MM.1S (cell line): Measurements from ENCODE around the gene EIF4G1.

Experiments used
- DNase-seq: peaks from one replicate; pipeline ENCODE4 v3.0.0-alpha.2; 2015
- H2AFZ ChIP-seq: fragments of 300-600 bp; sonication (generic); 2 replicates; pipeline ENCODE4 v1.6.0; 2016; ENCODE audit warnings: antibody characterized with exemption, low read length
- H3F3A ChIP-seq: fragments of 300-600 bp; sonication (generic); 2 replicates; pipeline ENCODE4 v1.6.1; 2016; ENCODE audit warnings: mild to moderate bottlenecking, antibody characterized with exemption, low read length, moderate library complexity, mixed read lengths; ENCODE audit not compliant: insufficient read depth
- H3K27ac ChIP-seq: fragments of 300-600 bp; sonication (generic); 2 replicates; pipeline ENCODE4 v1.5.1; 2016; ENCODE audit warnings: mild to moderate bottlenecking, low read length
- H3K27me3 ChIP-seq: fragments of 300-600 bp; sonication (generic); replicated peaks from 2 replicates; pipeline ENCODE4 v1.6.0; 2016; ENCODE audit warnings: low read length; ENCODE audit not compliant: insufficient read depth
- H3K36me3 ChIP-seq: fragments of 300-600 bp; sonication (generic); replicated peaks from 2 replicates; pipeline ENCODE4 v1.6.1; 2016; ENCODE audit warnings: mild to moderate bottlenecking, low read length, mixed read lengths; ENCODE audit not compliant: insufficient read depth
- H3K4me1 ChIP-seq: fragments of 300-600 bp; sonication (generic); 2 replicates; pipeline ENCODE4 v1.6.1; 2016; ENCODE audit warnings: low read length, mixed read lengths
- H3K4me2 ChIP-seq: fragments of 300-600 bp; sonication (generic); 2 replicates; pipeline ENCODE4 v1.6.0; 2016; ENCODE audit warnings: low read depth, low read length
- H3K4me3 ChIP-seq: fragments of 300-600 bp; sonication (generic); 2 replicates; pipeline ENCODE4 v1.5.1; 2016; ENCODE audit warnings: low read length, mixed read lengths
- H3K79me2 ChIP-seq: fragments of 300-600 bp; sonication (generic); 2 replicates; pipeline ENCODE4 v1.6.1; 2016; ENCODE audit warnings: mixed run types, low read length, mixed read lengths
- H3K9ac ChIP-seq: fragments of 300-600 bp; sonication (generic); 2 replicates; pipeline ENCODE4 v1.6.1; 2016; ENCODE audit warnings: low read length, mixed read lengths
- H3K9me2 ChIP-seq: fragments of 300-600 bp; sonication (generic); replicated peaks from 2 replicates; pipeline ENCODE4 v1.6.1; 2016; ENCODE audit warnings: mild to moderate bottlenecking, low read length, mixed read lengths; ENCODE audit not compliant: insufficient read depth
- H3K9me3 ChIP-seq: fragments of 300-600 bp; sonication (generic); replicated peaks from 2 replicates; pipeline ENCODE4 v1.6.1; 2016; ENCODE audit warnings: mild to moderate bottlenecking, low read length, mixed read lengths; ENCODE audit not compliant: insufficient read depth
- H4K20me1 ChIP-seq: fragments of 300-600 bp; sonication (generic); 2 replicates; pipeline ENCODE4 v1.6.1; 2016; ENCODE audit warnings: mild to moderate bottlenecking, low read length, moderate library complexity, mixed read lengths; ENCODE audit not compliant: insufficient read depth
- CTCF ChIP-seq: fragments of 300-600 bp; sonication (generic); IDR thresholded peaks from 2 replicates; pipeline ENCODE4 v1.5.1; 2016; ENCODE audit warnings: antibody characterized with exemption, low read length, mixed read lengths
- EZH2 ChIP-seq: fragments of 300-600 bp; sonication (generic); optimal IDR thresholded peaks from 2 replicates; pipeline ENCODE3; 2017; ENCODE audit warnings: low read depth, mild to moderate bottlenecking, antibody characterized with exemption, low read length, mixed read lengths
- EZH2phosphoT487 ChIP-seq: fragments of 300-600 bp; sonication (generic); IDR thresholded peaks from 2 replicates; pipeline ENCODE4 v1.6.1; 2018; ENCODE audit warnings: antibody characterized with exemption, low read length

Gene EIF4G1

DNA sequence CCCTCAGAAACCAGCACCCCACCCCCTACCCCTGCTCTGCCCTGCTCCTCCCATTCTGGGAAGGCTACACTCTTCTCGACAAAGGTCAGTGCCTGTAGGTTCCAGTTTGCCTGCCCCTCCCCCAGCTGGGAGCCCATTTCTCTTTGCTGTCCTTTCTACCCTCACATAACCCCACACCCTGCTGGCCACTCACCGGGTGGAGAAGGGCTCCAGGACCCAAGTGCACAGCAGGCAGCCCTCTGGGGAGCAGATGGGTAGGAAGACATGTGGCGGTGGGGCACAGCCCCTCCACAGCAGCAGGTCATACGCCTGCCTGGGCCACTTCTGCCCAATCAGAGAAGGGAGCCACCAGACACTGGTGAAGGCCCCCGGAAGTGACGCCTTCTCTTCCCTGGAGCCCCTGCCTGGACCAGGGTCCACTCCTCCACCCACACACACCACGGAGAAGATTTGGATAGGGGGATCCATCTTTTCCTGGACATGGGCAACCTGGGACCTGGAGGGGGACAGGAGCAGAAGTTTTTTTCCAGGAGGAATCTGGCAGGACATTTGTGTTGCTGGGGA is 63.6 kb downstream of the EIF4G1 start, which contains the start of gene THPO:
TSS of gene THPO (minus strand) at position 326 of the 564 bp plus-strand sequence. CDS start 1,948 bp downstream, outside the sequence.
- Histone ChIP-seq H3K4me3 (no peak within 1 kb of the TSS), H3F3A (no peaks in the 10 kb centered on the region), H3K36me3 (no peaks in the 10 kb centered on the region), H2AFZ (no peak within 1 kb of the TSS), H3K4me2 (no peak within 1 kb of the TSS), H3K27me3 (peaks cover 76% of the 10 kb centered on the region), H4K20me1 (no peaks in the 10 kb centered on the region), H3K9me2 (no peaks in the 10 kb centered on the region), H3K4me1 (peaks cover 5% of the 10 kb centered on the region; the same call in 1 of the 2 replicates), H3K27ac (no peak within 1 kb of the TSS), H3K9ac (no peak within 1 kb of the TSS), H3K79me2 (no peaks in the 10 kb centered on the region), H3K9me3 (no peaks in the 10 kb centered on the region)
- TF ChIP-seq CTCF, result no peak
- no peak for TF ChIP-seq EZH2phosphoT487
- TF ChIP-seq EZH2, result no peak
- no peak for DNase-seq

DNA sequence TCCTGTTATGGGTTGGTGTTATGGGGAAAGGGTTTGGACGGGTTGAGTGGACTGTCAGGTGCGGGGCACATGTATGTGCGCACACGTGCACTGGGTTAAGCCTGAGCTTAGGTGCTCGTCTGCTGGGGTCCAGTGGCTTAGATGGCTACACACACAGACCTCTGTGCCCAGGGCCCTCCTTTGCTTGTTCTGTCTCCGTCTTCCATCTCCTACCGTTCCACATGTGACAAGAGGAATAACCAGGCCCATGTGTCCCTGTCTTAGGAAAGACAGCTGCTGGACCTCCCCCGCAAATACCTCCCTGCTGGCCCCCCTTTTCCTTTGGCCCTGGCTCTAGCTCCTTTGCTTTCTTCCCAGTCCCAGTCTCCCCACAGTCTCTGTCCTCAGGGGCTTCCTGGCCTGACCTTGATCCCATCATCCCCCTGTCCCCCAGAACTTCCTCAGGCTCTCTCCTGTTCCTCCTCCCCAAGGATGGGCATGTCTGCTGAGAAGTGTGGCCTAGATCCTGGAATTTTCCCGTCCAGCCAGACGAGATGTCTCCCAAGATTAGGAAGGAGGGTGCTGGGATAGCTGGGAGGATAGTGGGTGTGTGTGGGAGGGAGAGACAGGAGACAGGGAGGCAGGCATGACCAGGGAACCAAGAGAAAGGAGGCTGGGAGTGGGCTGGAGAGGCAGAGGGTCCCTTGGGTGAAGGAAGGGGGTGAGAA is 64.4 kb downstream of the EIF4G1 start:
- H3K36me3 ChIP-seq, result no peaks in the 10 kb centered on the region
- H3K4me1 ChIP-seq, result peaks cover 5% of the 10 kb centered on the region; the same call in 1 of the 2 replicates
- H3K9me3 ChIP-seq, result no peaks in the 10 kb centered on the region
- H3K79me2 ChIP-seq, result no peaks in the 10 kb centered on the region
- no peaks in the 10 kb centered on the region for H4K20me1 ChIP-seq
- H3K9me2 ChIP-seq, result no peaks in the 10 kb centered on the region
- no peak overlapping the region for H3K27ac ChIP-seq
- no peak overlapping the region for H3K4me2 ChIP-seq
- TF ChIP-seq CTCF, result no peak
- no peak for TF ChIP-seq EZH2
- no peak for TF ChIP-seq EZH2phosphoT487
- H2AFZ ChIP-seq, result no peak overlapping the region
- no peak overlapping the region for H3K4me3 ChIP-seq
- peaks cover 76% of the 10 kb centered on the region for H3K27me3 ChIP-seq
- no peak for DNase-seq
- H3K9ac ChIP-seq, result no peak overlapping the region
- no peaks in the 10 kb centered on the region for H3F3A ChIP-seq

DNA sequence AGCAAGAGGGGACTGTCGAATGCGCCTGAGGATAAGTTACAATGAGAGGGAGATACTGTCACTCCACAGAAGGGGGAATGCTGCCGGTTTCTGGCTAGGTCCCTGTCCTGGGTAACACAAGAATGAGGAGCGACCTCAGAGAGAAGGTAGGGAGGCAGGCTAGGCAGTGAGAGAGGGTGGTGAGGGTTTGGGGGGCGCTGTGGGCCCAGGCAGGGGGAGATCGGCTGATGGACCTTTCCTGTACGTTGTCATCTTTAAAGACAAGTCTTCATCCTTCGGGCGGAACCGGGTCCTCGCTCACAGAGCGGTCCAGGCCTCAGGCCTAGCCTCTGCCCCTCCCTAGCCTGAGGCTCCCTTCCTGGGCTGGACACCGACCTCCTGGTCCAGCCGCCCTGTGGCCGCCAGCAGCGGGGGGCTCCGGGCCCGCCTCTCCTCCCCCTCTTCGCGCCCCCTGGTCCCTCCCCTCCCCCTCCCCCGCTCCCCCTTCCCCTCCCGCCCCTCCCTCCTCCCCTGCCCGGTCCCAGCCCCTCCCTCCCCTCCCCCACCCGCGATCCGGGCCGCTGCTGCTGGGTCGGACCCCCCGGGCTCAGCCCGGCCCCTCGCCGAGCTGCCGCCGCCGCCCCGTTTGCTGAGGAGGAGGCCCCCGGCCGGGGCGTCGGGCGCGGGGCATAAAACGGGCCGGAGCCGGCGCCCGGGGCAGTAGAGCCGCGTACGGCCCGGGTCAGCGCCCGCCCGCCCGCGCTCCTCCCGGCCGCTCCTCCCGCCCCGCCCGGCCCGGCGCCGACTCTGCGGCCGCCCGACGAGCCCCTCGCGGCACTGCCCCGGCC is 65.2 kb downstream of the EIF4G1 start, which contains the start of gene CHRD:
TSS of gene CHRD (plus strand) at position 697 of the 827 bp plus-strand sequence. CDS start 265 bp downstream, outside the sequence.
- no peaks in the 10 kb centered on the region for H3K9me2 ChIP-seq
- DNase-seq, result no peak
- peaks cover 71% of the 10 kb centered on the region for H3K27me3 ChIP-seq
- H3K9ac ChIP-seq, result no peak within 1 kb of the TSS
- TF ChIP-seq EZH2phosphoT487 (no peak), EZH2 (no peak), CTCF (no peak)
- H3K79me2 ChIP-seq, result no peaks in the 10 kb centered on the region
- H3F3A ChIP-seq, result no peaks in the 10 kb centered on the region
- H3K36me3 ChIP-seq, result no peaks in the 10 kb centered on the region
- peak within 1 kb of the TSS; percentile 51 for H3K4me3 ChIP-seq
- peaks cover 5% of the 10 kb centered on the region; the same call in 1 of the 2 replicates for H3K4me1 ChIP-seq
- H4K20me1 ChIP-seq, result no peaks in the 10 kb centered on the region
- no peak within 1 kb of the TSS for H3K27ac ChIP-seq
- no peaks in the 10 kb centered on the region for H3K9me3 ChIP-seq
- peak within 1 kb of the TSS; percentile 96 for H3K4me2 ChIP-seq
- H2AFZ ChIP-seq, result peak within 1 kb of the TSS; percentile 53
